IMR-90 (cell line): ENCODE data around the gene EHD4. TPM values are rescaled to one million over a fixed set of nuclear protein-coding genes. Genes with fewer than 3 reads are reported as not detected.

Experiments used
- ATAC-seq: fragments of 200-7000 bp; cut with Tn5 transposase; 2 replicates; pipeline ENCODE4 v1.9.1; 2020; ENCODE audit warnings: low read depth, mild to moderate bottlenecking, moderate library complexity
- BruUV-seq: library from RNA; stranded (reverse); fragments of 400-500 nt; replicated peaks from 2 replicates; lab custom pipeline; 2021; lab: Mats Ljungman, UMichigan
- CTCF ChIA-PET: fragments of 300-600 bp; formaldehyde crosslinking; extraction: SDS; loops from one replicate; lab custom pipeline; 2021; ENCODE audit warnings: antibody characterized with exemption; lab: Yijun Ruan, JAX
- POLR2A ChIA-PET: fragments of 300-600 bp; sonication (Branson Sonifier 250); formaldehyde crosslinking; loops from one replicate; lab custom pipeline; 2022; ENCODE audit warnings: antibody characterized with exemption; ENCODE audit not compliant: unreplicated experiment; lab: Charles Lee
- DNase-seq: peaks from one replicate; pipeline ENCODE4 v3.0.0; 2013
- H2AFZ ChIP-seq: replicated peaks from 2 replicates; pipeline ENCODE3; 2013; ENCODE audit warnings: low read length, mild to moderate bottlenecking; ENCODE audit not compliant: poor library complexity
- H2AK5ac ChIP-seq: 2 replicates; pipeline ENCODE4 v1.6.1; 2013; ENCODE audit warnings: low read depth, low read length, inconsistent platforms
- H2AK9ac ChIP-seq: replicated peaks from 2 replicates; pipeline ENCODE3; 2013; ENCODE audit warnings: mild to moderate bottlenecking, low read depth, low read length, moderate library complexity; ENCODE audit not compliant: poor library complexity
- H2BK120ac ChIP-seq: 2 replicates; pipeline ENCODE4 v1.6.1; 2013; ENCODE audit warnings: low read depth, low read length, inconsistent platforms
- H2BK15ac ChIP-seq: 3 replicates; pipeline ENCODE4 v1.6.1; 2013; ENCODE audit warnings: low read depth, low read length, inconsistent platforms
- H2BK20ac ChIP-seq: 2 replicates; pipeline ENCODE4 v1.6.1; 2013; ENCODE audit warnings: low read depth, mild to moderate bottlenecking, inconsistent platforms, low read length, moderate library complexity
- H2BK5ac ChIP-seq: 2 replicates; pipeline ENCODE4 v1.6.1; 2013; ENCODE audit warnings: mild to moderate bottlenecking, low read depth, low read length, inconsistent platforms; ENCODE audit not compliant: poor library complexity, severe bottlenecking
- H3K14ac ChIP-seq: replicated peaks from 2 replicates; pipeline ENCODE4 v1.6.1; 2013; ENCODE audit warnings: low read depth, low read length, inconsistent platforms
- H3K18ac ChIP-seq: 2 replicates; pipeline ENCODE4 v1.6.1; 2013; ENCODE audit warnings: low read depth, low read length, control low read depth
- H3K23ac ChIP-seq: 2 replicates; pipeline ENCODE4 v1.6.1; 2013; ENCODE audit warnings: low read depth, low read length, inconsistent platforms
- H3K27ac ChIP-seq: 2 replicates; pipeline ENCODE4 v1.5.1; 2013; ENCODE audit warnings: mild to moderate bottlenecking, control low read depth, low read length; ENCODE audit not compliant: insufficient read depth
- H3K27me3 ChIP-seq: 2 replicates; pipeline ENCODE4 v1.6.1; 2013; ENCODE audit warnings: low read length; ENCODE audit not compliant: control insufficient read depth, insufficient read depth
- H3K36me3 ChIP-seq: 2 replicates; pipeline ENCODE4 v1.6.1; 2013; ENCODE audit warnings: low read length, mixed read lengths; ENCODE audit not compliant: control insufficient read depth, insufficient read depth
- H3K4ac ChIP-seq: 2 replicates; pipeline ENCODE4 v1.6.1; 2013; ENCODE audit warnings: low read depth, low read length, inconsistent platforms
- H3K4me1 ChIP-seq: 2 replicates; pipeline ENCODE4 v1.6.1; 2013; ENCODE audit warnings: low read length, mixed read lengths; ENCODE audit not compliant: control insufficient read depth, insufficient read depth
- H3K4me2 ChIP-seq: 2 replicates; pipeline ENCODE4 v1.6.1; 2013; ENCODE audit warnings: low read depth, mild to moderate bottlenecking, control low read depth, low read length, moderate library complexity
- H3K4me3 ChIP-seq: 2 replicates; pipeline ENCODE4 v1.5.1; 2013; ENCODE audit warnings: low read depth, mild to moderate bottlenecking, control low read depth, low read length, moderate library complexity; ENCODE audit not compliant: insufficient read depth
- H3K56ac ChIP-seq: 2 replicates; pipeline ENCODE4 v1.6.1; 2013; ENCODE audit warnings: low read length, inconsistent platforms; ENCODE audit not compliant: insufficient read depth; ENCODE audit errors: extremely low read depth
- H3K79me1 ChIP-seq, 2 experiments: 2 replicates each; pipeline ENCODE4 v1.6.1; 2013; ENCODE audit warnings: low read length in 2 of 2, inconsistent platforms in 1 of 2, low read depth in 1 of 2
- H3K9ac ChIP-seq: 2 replicates; pipeline ENCODE4 v1.6.1; 2013; ENCODE audit warnings: low read depth, low read length, control low read depth
- H3K9me1 ChIP-seq: 2 replicates; pipeline ENCODE4 v1.6.1; 2013; ENCODE audit warnings: low read length, inconsistent platforms; ENCODE audit not compliant: insufficient read depth
- H3K9me3 ChIP-seq: 2 replicates; pipeline ENCODE4 v1.6.1; 2013; ENCODE audit warnings: low read length; ENCODE audit not compliant: control insufficient read depth, insufficient read depth
- H4K20me1 ChIP-seq: 2 replicates; pipeline ENCODE4 v1.6.1; 2013; ENCODE audit warnings: low read length, inconsistent platforms; ENCODE audit not compliant: insufficient read depth
- H4K5ac ChIP-seq: 2 replicates; pipeline ENCODE4 v1.6.1; 2013; ENCODE audit warnings: mild to moderate bottlenecking, low read depth, low read length, control low read depth
- H4K8ac ChIP-seq, 2 experiments: 2 replicates each; pipeline ENCODE4 v1.6.1; 2013; ENCODE audit warnings: low read depth in 2 of 2, low read length in 2 of 2, control low read depth in 1 of 2, inconsistent platforms in 1 of 2
- H4K91ac ChIP-seq: 2 replicates; pipeline ENCODE4 v1.6.1; 2013; ENCODE audit warnings: low read depth, low read length, inconsistent platforms; ENCODE audit not compliant: insufficient read depth
- BHLHE40 ChIP-seq: fragments of 150-350 bp; IDR thresholded peaks from 2 replicates; pipeline ENCODE4 v1.6.1; 2016; ENCODE audit warnings: mild to moderate bottlenecking, low read depth, low read length
- CEBPB ChIP-seq: IDR thresholded peaks from 2 replicates; pipeline ENCODE4 v1.6.1; 2012; ENCODE audit warnings: low read depth, low read length, improper control_type of control experiment
- CHD1 ChIP-seq: IDR thresholded peaks from 2 replicates; pipeline ENCODE4 v1.6.1; 2012; ENCODE audit warnings: low read depth, low read length, improper control_type of control experiment
- ELK1 ChIP-seq: fragments of 150-350 bp; IDR thresholded peaks from 2 replicates; pipeline ENCODE4 v1.6.1; 2016; ENCODE audit warnings: low read depth, mild to moderate bottlenecking, low read length, moderate library complexity, borderline replicate concordance
- FOS ChIP-seq: fragments of 150-350 bp; IDR thresholded peaks from 2 replicates; pipeline ENCODE4 v1.6.1; 2016; ENCODE audit warnings: low read depth, low read length
- MAFK ChIP-seq: IDR thresholded peaks from 2 replicates; pipeline ENCODE4 v1.6.1; 2012; ENCODE audit warnings: low read depth, low read length, improper control_type of control experiment
- MAZ ChIP-seq: IDR thresholded peaks from 2 replicates; pipeline ENCODE4 v1.6.1; 2012; ENCODE audit warnings: low read depth, mild to moderate bottlenecking, low read length, improper control_type of control experiment, moderate library complexity, borderline replicate concordance
- MXI1 ChIP-seq: IDR thresholded peaks from 2 replicates; pipeline ENCODE4 v1.6.1; 2012; ENCODE audit warnings: low read depth, mild to moderate bottlenecking, low read length, moderate library complexity, borderline replicate concordance
- NFE2L2 ChIP-seq: fragments of 150-350 bp; IDR thresholded peaks from 2 replicates; pipeline ENCODE4 v1.6.1; 2016; ENCODE audit warnings: low read depth, mild to moderate bottlenecking, low read length
- POLR2A ChIP-seq: IDR thresholded peaks from 2 replicates; pipeline ENCODE4 v1.6.1; 2012; ENCODE audit warnings: mild to moderate bottlenecking, low read depth, low read length
- RAD21 ChIP-seq: IDR thresholded peaks from 2 replicates; pipeline ENCODE4 v1.6.1; 2012; ENCODE audit warnings: low read length, improper control_type of control experiment
- RCOR1 ChIP-seq: IDR thresholded peaks from 2 replicates; pipeline ENCODE4 v1.6.1; 2012; ENCODE audit warnings: mild to moderate bottlenecking, low read length, improper control_type of control experiment; ENCODE audit not compliant: insufficient replicate concordance
- RFX5 ChIP-seq: IDR thresholded peaks from 2 replicates; pipeline ENCODE4 v1.8.0; 2012; ENCODE audit warnings: low read depth, mild to moderate bottlenecking, low read length, moderate library complexity
- SMC3 ChIP-seq: fragments of 150-350 bp; IDR thresholded peaks from 2 replicates; pipeline ENCODE4 v1.6.1; 2016; ENCODE audit warnings: low read depth, mild to moderate bottlenecking, antibody characterized with exemption, low read length, moderate library complexity
- USF2 ChIP-seq: fragments of 150-350 bp; IDR thresholded peaks from 2 replicates; pipeline ENCODE4 v1.6.1; 2017; ENCODE audit warnings: mild to moderate bottlenecking, antibody characterized with exemption, low read length, low read depth
- WGBS, 2 experiments: methylation state at CpG; one replicate each; pipeline versions ENCODE4 v1.1.5 to v1.1.7; 2013; ENCODE audit warnings: missing lambda C conversion rate in 2 of 2; ENCODE audit not compliant: insufficient read length in 1 of 2; ENCODE audit errors: extremely low coverage in 2 of 2; 5-methylcytosine and 5-hydroxymethylcytosine counted together
- dilution Hi-C: fragments of 300-500 bp; cut with HindIII; formaldehyde crosslinking; loops from one replicate; pipeline ENCODE4 v1.14.3; 2018; ENCODE audit warnings: low sequenced_read_pairs; ENCODE audit not compliant: unreplicated experiment
- in situ Hi-C: fragments of 300-500 bp; cut with MboI; formaldehyde crosslinking; loops from 3 replicates; pipeline ENCODE4 v1.14.3; 2019; ENCODE audit warnings: low sequenced_read_pairs, inconsistent platforms, mixed read lengths
- intact Hi-C: fragments of 100-400 bp; cut with micrococcal nuclease; formaldehyde crosslinking; loops from 2 replicates; pipeline ENCODE4 v1.10.0; 2022
- polyA plus RNA-seq, 3 experiments: library from polyadenylated mRNA; depleted of rRNA; stranded (reverse); fragments of >200 nt; gene quantifications; 2 replicates each; pipeline ENCODE4 v1.2.3, GENCODE V29; 2012; ENCODE audit warnings: low replicate concordance in 1 of 3
- total RNA-seq: library from RNA; depleted of rRNA; stranded (reverse); fragments of >200 nt; gene quantifications from 2 replicates; pipeline ENCODE4 v1.2.3, GENCODE V29; 2012
- TF ChIP-seq, protein P1 (sequence below): conservative IDR thresholded peaks from 2 replicates; pipeline ENCODE4 v1.5.1; 2012; ENCODE audit warnings: mild to moderate bottlenecking, low read depth, low read length, improper control_type of control experiment

The EHD4 gene
- total and polyA plus RNA-seq, 2 of the 4 experiments (the other 2 are of a cell fraction) = 21.0 to 29.0 TPM

DNA sequence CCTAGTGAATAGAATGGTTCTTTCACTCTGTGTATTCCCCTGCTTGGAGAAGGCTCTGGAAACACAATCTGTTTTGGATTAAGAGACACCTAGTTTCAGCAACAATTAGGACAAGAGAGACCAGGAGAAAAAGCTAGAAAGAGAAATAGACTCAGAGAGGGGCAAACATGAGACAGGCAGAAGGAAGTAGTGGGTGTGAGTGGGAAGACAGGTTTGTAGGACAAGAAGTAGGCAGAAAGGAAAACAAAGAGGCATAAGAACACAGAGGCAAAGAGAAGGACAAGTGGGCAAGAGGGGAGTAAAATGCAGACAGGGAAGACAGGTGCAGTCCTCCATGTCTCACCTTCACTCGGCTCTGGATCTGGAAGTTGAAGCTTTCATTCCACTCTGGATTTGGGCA, 35.0 kb upstream of the EHD4 start:
- in situ Hi-C loops = no loop called here
- CTCF ChIA-PET = no interaction called here

More for the DNA sequence above, 35.0 kb upstream of the EHD4 start:
- no peak overlapping the region for H2AK9ac ChIP-seq
- H3K27me3 ChIP-seq = peaks cover 77% of the 10 kb centered on the region
- BruUV-seq = no TSS peak
- no peak overlapping the region for H3K4ac ChIP-seq
- no peaks in the 10 kb centered on the region for H3K79me1 ChIP-seq
- H3K56ac ChIP-seq = no peak overlapping the region
- H3K27ac ChIP-seq = no peak overlapping the region
- no peak overlapping the region for H3K4me2 ChIP-seq
- H2AK5ac ChIP-seq = no peak overlapping the region
- WGBS, 2 experiments = no CpG with 5 or more reads among the region's 1 CpG
- no peak overlapping the region for H3K23ac ChIP-seq
- DNase-seq (no peak), ATAC-seq (no peak)
- H2BK120ac ChIP-seq = no peak overlapping the region
- no peak overlapping the region for H3K18ac ChIP-seq
- H3K14ac ChIP-seq = no peak overlapping the region
- no peak overlapping the region for H2BK5ac ChIP-seq
- H3K9me1 ChIP-seq = no peaks in the 10 kb centered on the region
- intact Hi-C loops = no loop called here
- no peak overlapping the region for H4K5ac ChIP-seq
- POLR2A ChIA-PET = no interaction called here
- H3K9me3 ChIP-seq = no peaks in the 10 kb centered on the region
- H3K36me3 ChIP-seq = no peaks in the 10 kb centered on the region
- H4K20me1 ChIP-seq = no peaks in the 10 kb centered on the region
- H3K4me3 ChIP-seq = no peak overlapping the region
- no peak overlapping the region for H2AFZ ChIP-seq
- H4K8ac ChIP-seq = no peak overlapping the region
- dilution Hi-C loops = no loop called here
- no peaks in the 10 kb centered on the region for H3K4me1 ChIP-seq
- no peak overlapping the region for H3K9ac ChIP-seq
- no peak for TF ChIP-seq MAZ
- TF ChIP-seq, protein P1, sequence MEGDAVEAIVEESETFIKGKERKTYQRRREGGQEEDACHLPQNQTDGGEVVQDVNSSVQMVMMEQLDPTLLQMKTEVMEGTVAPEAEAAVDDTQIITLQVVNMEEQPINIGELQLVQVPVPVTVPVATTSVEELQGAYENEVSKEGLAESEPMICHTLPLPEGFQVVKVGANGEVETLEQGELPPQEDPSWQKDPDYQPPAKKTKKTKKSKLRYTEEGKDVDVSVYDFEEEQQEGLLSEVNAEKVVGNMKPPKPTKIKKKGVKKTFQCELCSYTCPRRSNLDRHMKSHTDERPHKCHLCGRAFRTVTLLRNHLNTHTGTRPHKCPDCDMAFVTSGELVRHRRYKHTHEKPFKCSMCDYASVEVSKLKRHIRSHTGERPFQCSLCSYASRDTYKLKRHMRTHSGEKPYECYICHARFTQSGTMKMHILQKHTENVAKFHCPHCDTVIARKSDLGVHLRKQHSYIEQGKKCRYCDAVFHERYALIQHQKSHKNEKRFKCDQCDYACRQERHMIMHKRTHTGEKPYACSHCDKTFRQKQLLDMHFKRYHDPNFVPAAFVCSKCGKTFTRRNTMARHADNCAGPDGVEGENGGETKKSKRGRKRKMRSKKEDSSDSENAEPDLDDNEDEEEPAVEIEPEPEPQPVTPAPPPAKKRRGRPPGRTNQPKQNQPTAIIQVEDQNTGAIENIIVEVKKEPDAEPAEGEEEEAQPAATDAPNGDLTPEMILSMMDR = no peak
- no peak for TF ChIP-seq FOS
- no peak for TF ChIP-seq ELK1
- TF ChIP-seq RCOR1 = no peak
- TF ChIP-seq CEBPB = no peak
- no peak for TF ChIP-seq MXI1
- TF ChIP-seq RFX5 = no peak
- no peak for TF ChIP-seq RAD21
- no peak for TF ChIP-seq POLR2A
- no peak for TF ChIP-seq NFE2L2
- TF ChIP-seq MAFK = no peak
- TF ChIP-seq SMC3 = no peak
- no peak for TF ChIP-seq USF2
- no peak for TF ChIP-seq CHD1
- no peak for TF ChIP-seq BHLHE40
- H2BK15ac ChIP-seq = no peak overlapping the region
- no peak overlapping the region for H4K91ac ChIP-seq
- H2BK20ac ChIP-seq = no peak overlapping the region
